T-helper 2 cell treated with Interferon-gamma antibody and Interleukin-4, amounts not matched to agents 5 μg/mL and 100 μg/mL, for 36 hours (primary cell): ENCODE data around the gene SPDYE2.
"Not testable (repeated sequence)": the region's sequence is repeated elsewhere in the genome, so short reads cannot be mapped to it uniquely, and the experiment has no call there.

Source experiments
- DNase-seq: peaks from one replicate; pipeline ENCODE4 v3.0.0; 2021; ENCODE audit warnings: low spot score
- H3K27ac Mint-ChIP-seq: one replicate; pipeline ENCODE4 v1.8.0; 2021; ENCODE audit warnings: mild to moderate bottlenecking, mixed read lengths
- H3K27me3 Mint-ChIP-seq: one replicate; pipeline ENCODE4 v1.8.0; 2021; ENCODE audit warnings: low read depth, mixed read lengths
- H3K36me3 Mint-ChIP-seq: one replicate; pipeline ENCODE4 v1.8.0; 2021; ENCODE audit warnings: low read depth, mixed read lengths
- H3K4me1 Mint-ChIP-seq: one replicate; pipeline ENCODE4 v1.8.0; 2021; ENCODE audit warnings: low read depth, mixed read lengths
- H3K4me3 Mint-ChIP-seq: one replicate; pipeline ENCODE4 v1.8.0; 2022; ENCODE audit warnings: mild to moderate bottlenecking, moderate library complexity, mixed read lengths
- H3K9me3 Mint-ChIP-seq: one replicate; pipeline ENCODE4 v1.8.0; 2021; ENCODE audit warnings: mixed read lengths

The SPDYE2 gene

DNA sequence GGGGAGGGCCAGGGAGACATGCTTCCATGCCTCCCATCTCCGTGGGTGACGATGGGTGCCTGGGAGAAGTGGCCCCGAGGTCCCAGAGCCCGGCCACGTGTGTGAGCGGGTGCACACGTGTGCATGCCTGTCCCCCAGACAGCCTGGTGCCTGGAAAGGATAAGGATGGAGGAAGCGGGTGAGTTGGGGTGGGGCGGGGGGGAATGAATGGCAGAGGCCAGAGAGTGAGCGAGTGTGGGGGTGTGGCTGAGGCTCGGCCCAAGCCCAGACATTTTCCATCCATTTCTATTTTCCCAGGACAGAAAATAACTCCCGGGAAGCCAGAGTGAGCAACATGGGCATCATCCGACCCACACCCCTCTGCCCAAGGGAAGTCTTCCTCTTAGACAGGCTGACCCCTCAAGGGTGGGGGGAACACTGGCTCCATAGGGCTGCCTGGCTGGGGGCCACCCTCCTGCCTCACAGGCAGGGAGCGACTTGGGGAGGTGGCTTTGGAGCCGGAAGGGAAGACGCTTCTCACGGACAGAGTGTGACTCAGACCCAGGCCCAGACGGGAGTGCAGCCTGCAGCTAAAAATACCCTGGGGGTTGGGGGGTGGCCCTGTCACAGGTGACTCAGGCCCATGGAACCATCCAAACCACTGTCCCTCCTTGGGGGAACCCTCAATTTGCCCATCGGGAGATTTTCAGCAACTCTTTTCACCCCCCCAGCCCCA is 53.6 kb downstream of the SPDYE2 start:
- H3K27me3 Mint-ChIP-seq, H3K9me3 Mint-ChIP-seq, DNase-seq, H3K27ac Mint-ChIP-seq, H3K4me3 Mint-ChIP-seq, H3K36me3 Mint-ChIP-seq, H3K4me1 Mint-ChIP-seq: not testable (repeated sequence)

DNA sequence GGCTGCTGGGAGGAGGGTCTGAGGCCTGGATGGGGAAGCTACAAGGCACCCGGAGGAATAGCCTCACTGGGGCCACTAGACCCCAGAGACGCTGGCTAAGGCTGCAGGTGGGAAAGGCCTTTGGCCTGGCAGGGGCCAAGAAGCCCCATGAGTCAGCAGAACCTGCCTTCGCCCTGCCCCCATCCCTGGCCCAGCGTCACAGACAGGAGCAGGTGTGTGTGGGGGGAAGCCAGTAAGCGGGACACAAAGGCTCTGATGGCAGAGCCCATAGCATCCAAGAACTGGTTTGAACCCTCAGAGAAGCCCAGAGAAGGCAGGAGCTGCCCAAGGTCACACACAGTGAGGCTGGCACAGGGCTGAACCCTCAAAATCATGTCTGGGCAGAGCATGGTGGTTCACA is 55.8 kb downstream of the SPDYE2 start:
- not testable (repeated sequence) for H3K4me3 Mint-ChIP-seq, H3K27me3 Mint-ChIP-seq, H3K27ac Mint-ChIP-seq, H3K4me1 Mint-ChIP-seq, DNase-seq, H3K36me3 Mint-ChIP-seq, H3K9me3 Mint-ChIP-seq

DNA sequence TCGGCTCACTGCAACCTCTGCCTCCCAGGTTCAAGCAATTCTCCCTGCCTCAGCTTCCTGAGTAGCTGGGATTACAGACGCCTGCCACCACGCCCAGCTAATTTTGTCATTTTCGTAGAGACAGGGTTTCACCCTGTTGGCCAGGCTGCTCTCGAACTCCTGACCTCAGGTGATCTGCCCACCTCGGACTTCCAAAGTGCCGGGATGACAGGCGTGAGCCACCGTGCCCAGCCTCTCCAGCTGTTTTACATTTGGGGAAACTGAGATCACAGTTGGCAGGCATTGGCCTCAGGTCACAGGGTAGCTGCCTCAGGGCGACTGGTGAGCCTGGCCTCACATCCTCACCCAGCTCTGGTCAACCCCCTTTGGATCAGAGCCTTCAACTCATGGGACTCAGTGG is 58.7 kb downstream of the SPDYE2 start:
- not testable (repeated sequence) for H3K27me3 Mint-ChIP-seq, DNase-seq, H3K27ac Mint-ChIP-seq, H3K9me3 Mint-ChIP-seq, H3K4me3 Mint-ChIP-seq, H3K36me3 Mint-ChIP-seq, H3K4me1 Mint-ChIP-seq

DNA sequence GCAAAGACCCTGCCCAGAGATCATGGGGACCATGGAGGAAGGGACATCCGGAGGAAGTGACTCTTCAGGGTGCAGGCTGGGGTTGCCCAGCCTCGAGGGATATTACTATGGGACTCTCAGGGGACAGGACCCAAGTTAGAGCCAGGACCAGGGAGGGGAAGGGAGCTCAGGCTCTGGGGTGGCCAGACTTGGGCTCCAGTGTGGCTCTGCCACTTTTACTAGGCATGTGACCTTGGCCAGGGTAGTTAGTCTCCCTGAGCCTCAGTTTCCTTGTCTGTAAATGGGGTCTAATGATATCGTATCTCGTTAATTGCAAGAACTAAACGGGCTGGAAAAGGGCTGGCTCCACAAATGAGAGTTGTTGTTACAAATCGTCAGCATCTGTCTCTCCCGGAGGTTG is 59.4 kb downstream of the SPDYE2 start:
- not testable (repeated sequence) for H3K36me3 Mint-ChIP-seq, H3K9me3 Mint-ChIP-seq, H3K27me3 Mint-ChIP-seq, H3K4me1 Mint-ChIP-seq, H3K4me3 Mint-ChIP-seq, DNase-seq, H3K27ac Mint-ChIP-seq

DNA sequence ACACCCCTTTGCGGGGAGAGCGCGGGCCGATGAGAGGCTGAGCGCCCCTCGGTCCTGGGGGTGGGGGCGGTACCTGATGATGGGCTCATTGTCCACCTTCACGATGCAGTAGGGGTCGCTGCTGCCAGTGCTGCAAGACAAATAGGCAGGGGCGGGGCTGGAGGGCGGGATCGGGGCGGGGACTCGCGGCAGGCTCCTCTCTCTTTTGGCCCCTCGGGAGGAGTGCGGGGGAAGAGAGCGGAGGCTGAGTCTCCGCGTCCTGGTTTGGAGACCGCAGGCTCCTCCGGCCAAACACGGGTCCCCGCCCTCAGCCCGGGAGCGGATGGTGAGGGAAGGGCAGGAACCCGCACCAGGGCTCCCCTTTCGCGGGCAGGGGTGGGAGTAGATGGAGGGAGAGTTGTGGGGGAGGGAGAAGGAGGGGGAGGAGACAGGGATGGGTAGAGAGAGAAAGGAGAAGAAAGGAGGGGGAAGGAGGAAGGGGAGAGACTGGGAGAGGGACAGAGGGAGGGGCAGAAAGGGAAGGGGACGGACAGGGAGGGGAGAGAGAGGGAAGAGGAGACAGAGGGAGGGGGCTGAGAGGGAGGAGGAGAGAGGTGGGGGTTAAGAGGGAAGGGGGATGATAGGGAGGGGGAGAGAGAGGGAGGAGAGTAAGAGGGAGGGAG is 60.1 kb downstream of the SPDYE2 start:
- not testable (repeated sequence) for H3K27me3 Mint-ChIP-seq, DNase-seq, H3K9me3 Mint-ChIP-seq, H3K4me1 Mint-ChIP-seq, H3K27ac Mint-ChIP-seq, H3K36me3 Mint-ChIP-seq, H3K4me3 Mint-ChIP-seq

DNA sequence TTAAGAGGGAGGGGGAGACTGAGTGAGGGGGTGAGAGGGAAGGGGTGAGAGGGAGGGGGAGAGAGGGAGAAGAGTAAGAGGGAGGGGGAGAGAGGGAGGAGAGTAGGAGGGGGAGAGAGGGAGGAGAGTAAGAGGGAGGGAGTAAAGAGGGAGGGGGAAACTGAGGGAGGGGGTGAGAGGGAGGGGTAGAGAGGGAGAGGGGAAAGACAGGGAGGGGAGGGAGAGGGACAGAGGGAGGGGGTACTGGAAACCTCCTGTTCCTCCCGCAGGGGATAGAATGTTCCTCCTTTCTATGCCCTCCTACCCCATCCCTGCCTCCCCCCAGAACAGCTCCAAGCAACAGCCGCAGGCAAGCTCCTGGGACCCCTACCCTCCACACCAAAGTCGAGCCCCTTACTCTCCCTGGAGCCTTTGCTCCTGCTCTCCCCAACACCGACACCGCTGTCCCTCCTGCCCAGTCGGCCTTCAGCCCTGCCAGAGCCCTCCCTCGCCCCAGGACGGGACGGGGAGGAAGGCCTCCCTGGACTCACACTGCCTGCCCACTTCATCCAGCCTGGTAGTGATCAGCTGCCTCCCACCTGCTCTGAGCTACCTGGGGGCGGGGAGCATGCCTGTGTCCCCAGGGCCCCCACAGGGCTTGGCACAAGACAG is 60.8 kb downstream of the SPDYE2 start:
- DNase-seq, H3K4me1 Mint-ChIP-seq, H3K9me3 Mint-ChIP-seq, H3K27me3 Mint-ChIP-seq, H3K4me3 Mint-ChIP-seq, H3K27ac Mint-ChIP-seq, H3K36me3 Mint-ChIP-seq: not testable (repeated sequence)
